ENCODE data around the gene SLC25A26.

SLC25A26 gene

GRCh38 chr3:66395635-66396034 is 174.8 kb downstream of the SLC25A26 start:
- no peak for DNase-seq (ENCODE audit: low read depth in 3 of 3)

GRCh38 chr3:66396161-66396760 is 175.5 kb downstream of the SLC25A26 start:
- DNase-seq (ENCODE audit: low read depth in 3 of 3): no peak

GRCh38 chr3:66396888-66397287 is 176.1 kb downstream of the SLC25A26 start:
- DNase-seq (ENCODE audit: low read depth in 3 of 3): no peak

- no peak for DNase-seq (ENCODE audit: low read depth in 3 of 3)
These were observed 176.9 kb downstream of the SLC25A26 start for GRCh38 chr3:66397745-66398144.

- DNase-seq (ENCODE audit: low read depth in 3 of 3): no peak
These were observed 177.6 kb downstream of the SLC25A26 start for GRCh38 chr3:66398228-66399025.

GRCh38 chr3:66399529-66400232 is 178.9 kb downstream of the SLC25A26 start:
- no peak for DNase-seq (ENCODE audit: low read depth in 3 of 3)

GRCh38 chr3:66400411-66401156 is 179.8 kb downstream of the SLC25A26 start:
- DNase-seq (ENCODE audit: low read depth in 3 of 3): no peak

- DNase-seq (ENCODE audit: low read depth in 3 of 3): no peak
These were observed 180.4 kb downstream of the SLC25A26 start for GRCh38 chr3:66401157-66401550.

- DNase-seq (ENCODE audit: low read depth in 3 of 3): no peak
These were observed 181.1 kb downstream of the SLC25A26 start for GRCh38 chr3:66401675-66402491.

- DNase-seq (ENCODE audit: low read depth in 3 of 3): no peak
These were observed 181.9 kb downstream of the SLC25A26 start for GRCh38 chr3:66402596-66403290.

- DNase-seq (ENCODE audit: low read depth in 3 of 3): no peak
These were observed 182.7 kb downstream of the SLC25A26 start for GRCh38 chr3:66403323-66403990.

GRCh38 chr3:66404197-66404596 is 183.4 kb downstream of the SLC25A26 start:
- DNase-seq (ENCODE audit: low read depth in 3 of 3): no peak

GRCh38 chr3:66404903-66405700 is 184.3 kb downstream of the SLC25A26 start:
- DNase-seq (ENCODE audit: low read depth in 3 of 3): no peak

GRCh38 chr3:66405701-66406091 is 184.9 kb downstream of the SLC25A26 start:
- no peak for DNase-seq (ENCODE audit: low read depth in 3 of 3)

GRCh38 chr3:66406163-66406562 is 185.4 kb downstream of the SLC25A26 start:
- DNase-seq (ENCODE audit: low read depth in 3 of 3): no peak

GRCh38 chr3:66406831-66407610 is 186.2 kb downstream of the SLC25A26 start:
- DNase-seq (ENCODE audit: low read depth in 3 of 3): no peak

- peak; percentile 61 to 74 (median 63) for DNase-seq (ENCODE audit: low read depth in 3 of 3)
These were observed 186.9 kb downstream of the SLC25A26 start for GRCh38 chr3:66407611-66408218.
